NCI-H2196 (cell line): ENCODE measurements around the gene METTL24.
"Not testable (repeated sequence)": the region's sequence is repeated elsewhere in the genome, so short reads cannot be mapped to it uniquely, and the experiment has no call there.

Experiments used
- DNase-seq: peaks from one replicate; lab custom pipeline; 2025; ENCODE audit not compliant: unreplicated experiment; lab: John Stamatoyannopoulos, UW

METTL24 gene

GRCh38 chr6:110363748-110364147 lies 5.6 kb upstream of the METTL24 start:
- no peak for DNase-seq

GRCh38 chr6:110360676-110361075 lies 2.5 kb upstream of the METTL24 start:
- DNase-seq: no peak

GRCh38 chr6:110359556-110359955 lies 1.4 kb upstream of the METTL24 start:
- no peak for DNase-seq

GRCh38 chr6:110358553-110359160 lies 508 bp upstream of the METTL24 start:
- DNase-seq: no peak

- no peak for DNase-seq
Observed at GRCh38 chr6:110357298-110357663, 868 bp downstream of the METTL24 start.

- DNase-seq: no peak
Observed at GRCh38 chr6:110356778-110357177, 1.4 kb downstream of the METTL24 start.

GRCh38 chr6:110355727-110356126 lies 2.4 kb downstream of the METTL24 start:
- DNase-seq: no peak

GRCh38 chr6:110355022-110355421 lies 3.1 kb downstream of the METTL24 start:
- no peak for DNase-seq

GRCh38 chr6:110354153-110354552 lies 4.0 kb downstream of the METTL24 start:
- DNase-seq: no peak

- no peak for DNase-seq
Observed at GRCh38 chr6:110353457-110354001, 4.6 kb downstream of the METTL24 start.

- no peak for DNase-seq
Observed at GRCh38 chr6:110352563-110353262, 5.4 kb downstream of the METTL24 start.

GRCh38 chr6:110351986-110352385 lies 6.2 kb downstream of the METTL24 start:
- no peak for DNase-seq

GRCh38 chr6:110351546-110351945 lies 6.6 kb downstream of the METTL24 start:
- DNase-seq: no peak

GRCh38 chr6:110350593-110350992 lies 7.6 kb downstream of the METTL24 start:
- not testable (repeated sequence) for DNase-seq

GRCh38 chr6:110348961-110349690 lies 9.0 kb downstream of the METTL24 start:
- DNase-seq: no peak

GRCh38 chr6:110345025-110345424 lies 13.1 kb downstream of the METTL24 start:
- DNase-seq: no peak

- DNase-seq: no peak
Observed at GRCh38 chr6:110342759-110343158, 15.4 kb downstream of the METTL24 start.

- DNase-seq: no peak
Observed at GRCh38 chr6:110341663-110342596, 16.2 kb downstream of the METTL24 start.

GRCh38 chr6:110341067-110341466 lies 17.1 kb downstream of the METTL24 start:
- no peak for DNase-seq

- DNase-seq: no peak
Observed at GRCh38 chr6:110340392-110340965, 17.7 kb downstream of the METTL24 start.
